Measurements from ENCODE around the gene PDCL2. TPM values are rescaled to one million over a fixed set of nuclear protein-coding genes. Genes with fewer than 3 reads are reported as not detected.
"Not testable (repeated sequence)": the region's sequence is repeated elsewhere in the genome, so short reads cannot be mapped to it uniquely, and the experiment has no call there.

PDCL2 gene, protein sequence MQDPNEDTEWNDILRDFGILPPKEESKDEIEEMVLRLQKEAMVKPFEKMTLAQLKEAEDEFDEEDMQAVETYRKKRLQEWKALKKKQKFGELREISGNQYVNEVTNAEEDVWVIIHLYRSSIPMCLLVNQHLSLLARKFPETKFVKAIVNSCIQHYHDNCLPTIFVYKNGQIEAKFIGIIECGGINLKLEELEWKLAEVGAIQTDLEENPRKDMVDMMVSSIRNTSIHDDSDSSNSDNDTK
- not detected in 2 replicates for total RNA-seq

- Mint-ChIP-seq H3K27me3 (ENCODE audit: low read depth) (peaks cover 4% of the 10 kb centered on the region), H3K4me1 (ENCODE audit: low read depth) (no peaks in the 10 kb centered on the region), H3K27ac (no peak within 1 kb of the TSS), H3K9me3 (no peaks in the 10 kb centered on the region), H3K4me3 (ENCODE audit: low read depth) (no peak within 1 kb of the TSS), H3K36me3 (ENCODE audit: low read depth) (no peaks in the 10 kb centered on the region)
- DNase-seq (ENCODE audit: low spot score): no peak
- intact Hi-C loops (cut with micrococcal nuclease): no loop called here
Measured at GRCh38 chr4:55592014-55592413, at the start of gene PDCL2. PDCL2 (minus strand) TSS chr4:55592245; CDS start chr4:55592109, 136 bp downstream.

DNA sequence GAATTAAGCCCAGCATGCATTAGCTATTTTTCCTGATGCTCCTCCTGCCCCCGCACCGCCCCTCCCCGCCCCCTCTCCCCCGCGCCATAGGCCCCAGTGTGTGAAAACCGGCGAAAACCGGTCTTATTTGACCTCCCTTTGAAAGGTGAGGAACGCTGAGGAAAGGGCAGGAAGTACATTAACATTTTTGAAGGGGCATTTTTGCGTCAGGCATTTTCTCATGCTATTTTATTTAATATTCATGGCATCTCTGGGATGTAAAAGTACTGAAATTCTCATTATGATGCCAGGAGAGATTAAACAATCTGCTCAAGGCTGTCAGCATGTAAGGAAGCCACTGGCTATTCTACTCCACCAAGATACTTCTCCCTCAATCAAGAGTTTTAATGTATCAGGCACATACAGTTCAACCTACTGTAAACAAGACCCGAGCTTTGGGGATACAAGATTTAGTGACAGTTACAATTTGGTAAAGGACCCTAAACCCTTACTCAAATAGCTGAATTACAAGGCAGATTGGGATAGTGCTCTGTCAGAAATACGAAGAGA is 45.3 kb upstream of the PDCL2 start:
- no peak for DNase-seq (ENCODE audit: low spot score)
- Mint-ChIP-seq H3K4me1 (ENCODE audit: low read depth) (peaks cover 12% of the 10 kb centered on the region), H3K36me3 (ENCODE audit: low read depth) (no peaks in the 10 kb centered on the region), H3K4me3 (ENCODE audit: low read depth) (no peak overlapping the region), H3K9me3 (no peaks in the 10 kb centered on the region), H3K27ac (no peak overlapping the region), H3K27me3 (ENCODE audit: low read depth) (peaks cover 51% of the 10 kb centered on the region)
- intact Hi-C loops (cut with micrococcal nuclease): loop anchor here (10.0 kb wide), 1 partner anchor 183 kb away; no protein-coding TSS in a partner anchor

- H3K27me3 Mint-ChIP-seq (ENCODE audit: low read depth): peaks cover 55% of the 10 kb centered on the region
- no peak for DNase-seq (ENCODE audit: low spot score)
- intact Hi-C loops (cut with micrococcal nuclease): loop anchor here (10.0 kb wide), 1 partner anchor 182 kb away; no protein-coding TSS in a partner anchor
- no peaks in the 10 kb centered on the region for H3K36me3 Mint-ChIP-seq (ENCODE audit: low read depth)
- peaks cover 12% of the 10 kb centered on the region for H3K4me1 Mint-ChIP-seq (ENCODE audit: low read depth)
- no peak overlapping the region for H3K27ac Mint-ChIP-seq
- no peaks in the 10 kb centered on the region for H3K9me3 Mint-ChIP-seq
- peak overlapping the region; percentile 9 for H3K4me3 Mint-ChIP-seq (ENCODE audit: low read depth)
Measured at GRCh38 chr4:55636656-55636999, 44.6 kb upstream of the PDCL2 start.

- H3K9me3 Mint-ChIP-seq: no peaks in the 10 kb centered on the region
- peaks cover 61% of the 10 kb centered on the region for H3K27me3 Mint-ChIP-seq (ENCODE audit: low read depth)
- H3K36me3 Mint-ChIP-seq (ENCODE audit: low read depth): no peaks in the 10 kb centered on the region
- DNase-seq (ENCODE audit: low spot score): peak; percentile 9
- H3K4me3 Mint-ChIP-seq (ENCODE audit: low read depth): peak within 1 kb of the TSS; percentile 49
- peaks cover 12% of the 10 kb centered on the region for H3K4me1 Mint-ChIP-seq (ENCODE audit: low read depth)
- no peak within 1 kb of the TSS for H3K27ac Mint-ChIP-seq
- intact Hi-C loops (cut with micrococcal nuclease): loop anchor here (10.0 kb wide), 1 partner anchor 181 kb away; no protein-coding TSS in a partner anchor
Measured at GRCh38 chr4:55635741-55636655, 44.0 kb upstream of the PDCL2 start, which contains the start of gene NMU. NMU (minus strand) TSS chr4:55636298; CDS start chr4:55636192, 106 bp downstream.

GRCh38 chr4:55635282-55635681 is 43.2 kb upstream of the PDCL2 start:
- H3K27me3 Mint-ChIP-seq (ENCODE audit: low read depth): peaks cover 62% of the 10 kb centered on the region

GRCh38 chr4:55634417-55635128 is 42.5 kb upstream of the PDCL2 start:
- H3K9me3 Mint-ChIP-seq: no peaks in the 10 kb centered on the region
- intact Hi-C loops (cut with micrococcal nuclease): loop anchor here (10.0 kb wide), 1 partner anchor 180 kb away; no protein-coding TSS in a partner anchor
- no peak overlapping the region for H3K27ac Mint-ChIP-seq
- H3K4me3 Mint-ChIP-seq (ENCODE audit: low read depth): no peak overlapping the region
- no peaks in the 10 kb centered on the region for H3K36me3 Mint-ChIP-seq (ENCODE audit: low read depth)
- H3K4me1 Mint-ChIP-seq (ENCODE audit: low read depth): peaks cover 12% of the 10 kb centered on the region
- H3K27me3 Mint-ChIP-seq (ENCODE audit: low read depth): peaks cover 62% of the 10 kb centered on the region
- no peak for DNase-seq (ENCODE audit: low spot score)

More at GRCh38 chr4:55635282-55635681, 43.2 kb upstream of the PDCL2 start:
- Mint-ChIP-seq H3K9me3 (no peaks in the 10 kb centered on the region), H3K36me3 (ENCODE audit: low read depth) (no peaks in the 10 kb centered on the region), H3K27ac (no peak overlapping the region), H3K4me1 (ENCODE audit: low read depth) (peaks cover 12% of the 10 kb centered on the region), H3K4me3 (ENCODE audit: low read depth) (peak overlapping the region; percentile 49)
- intact Hi-C loops (cut with micrococcal nuclease): loop anchor here (10.0 kb wide), 1 partner anchor 180 kb away; no protein-coding TSS in a partner anchor
- no peak for DNase-seq (ENCODE audit: low spot score)

DNA sequence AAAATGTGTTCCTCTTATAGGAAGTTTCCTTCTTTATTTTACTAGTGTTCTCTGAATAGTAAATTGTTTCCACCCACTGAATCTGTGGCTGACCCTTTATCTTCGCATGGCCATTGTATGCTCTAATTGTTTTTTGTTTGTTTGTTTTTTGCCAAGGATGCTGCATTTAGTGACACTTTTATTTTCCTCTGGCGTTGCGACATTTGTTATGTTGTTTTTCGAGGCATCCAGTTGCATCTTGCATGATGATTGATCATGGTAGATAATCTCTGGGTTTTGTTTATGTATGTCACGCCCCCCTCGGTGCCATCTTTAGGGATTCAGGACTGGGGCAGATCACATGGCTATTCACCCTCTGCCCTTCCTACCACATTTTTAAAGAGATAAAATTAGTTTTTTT is 41.9 kb upstream of the PDCL2 start:
- intact Hi-C loops (cut with micrococcal nuclease): loop anchor here (10.0 kb wide), 1 partner anchor 179 kb away; no protein-coding TSS in a partner anchor
- H3K36me3 Mint-ChIP-seq (ENCODE audit: low read depth): no peaks in the 10 kb centered on the region
- H3K4me3 Mint-ChIP-seq (ENCODE audit: low read depth): no peak overlapping the region
- H3K9me3 Mint-ChIP-seq: no peaks in the 10 kb centered on the region
- H3K27ac Mint-ChIP-seq: no peak overlapping the region
- H3K4me1 Mint-ChIP-seq (ENCODE audit: low read depth): peaks cover 12% of the 10 kb centered on the region
- peaks cover 59% of the 10 kb centered on the region for H3K27me3 Mint-ChIP-seq (ENCODE audit: low read depth)
- no peak for DNase-seq (ENCODE audit: low spot score)

DNA sequence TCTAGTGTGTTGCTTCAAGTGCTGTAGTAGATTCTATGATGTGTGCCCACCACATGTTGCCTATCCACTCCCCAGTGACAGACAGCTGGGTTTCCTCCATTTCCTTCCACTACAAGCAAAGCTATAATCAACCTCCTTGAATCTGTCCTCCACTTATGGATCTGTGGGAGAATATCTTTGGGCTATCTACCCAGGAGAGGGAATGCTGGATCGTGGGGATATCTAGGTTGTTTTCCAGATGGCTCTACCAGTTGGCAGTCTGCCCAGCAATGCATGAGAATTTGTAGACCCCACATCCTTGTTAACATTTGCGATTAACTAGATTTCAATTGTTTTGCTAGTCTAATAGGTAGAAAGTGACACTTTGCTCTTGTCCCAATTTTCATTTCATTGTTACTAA is 33.8 kb upstream of the PDCL2 start:
- H3K27ac Mint-ChIP-seq: no peak overlapping the region
- no peaks in the 10 kb centered on the region for H3K9me3 Mint-ChIP-seq
- no peaks in the 10 kb centered on the region for H3K36me3 Mint-ChIP-seq (ENCODE audit: low read depth)
- no peak for DNase-seq (ENCODE audit: low spot score)
- no peak overlapping the region for H3K4me3 Mint-ChIP-seq (ENCODE audit: low read depth)
- no peaks in the 10 kb centered on the region for H3K4me1 Mint-ChIP-seq (ENCODE audit: low read depth)
- intact Hi-C loops (cut with micrococcal nuclease): no loop called here
- peaks cover 4% of the 10 kb centered on the region for H3K27me3 Mint-ChIP-seq (ENCODE audit: low read depth)

DNA sequence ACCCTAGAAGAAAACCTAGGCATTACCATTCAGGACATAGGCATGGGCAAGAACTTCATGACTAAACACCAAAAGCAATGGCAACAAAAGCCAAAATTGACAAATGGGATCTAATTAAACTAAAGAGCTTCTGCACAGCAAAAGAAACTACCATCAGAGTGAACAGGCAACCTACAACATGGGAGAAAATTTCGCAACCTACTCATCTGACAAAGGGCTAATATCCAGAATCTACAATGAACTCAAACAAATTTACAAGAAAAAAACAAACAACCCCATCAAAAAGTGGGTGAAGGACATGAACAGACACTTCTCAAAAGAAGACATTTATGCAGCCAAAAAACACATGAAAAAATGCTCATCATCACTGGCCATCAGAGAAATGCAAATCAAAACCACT is 32.0 kb upstream of the PDCL2 start:
- intact Hi-C loops (cut with micrococcal nuclease); H3K4me1 Mint-ChIP-seq (ENCODE audit: low read depth); H3K27me3 Mint-ChIP-seq (ENCODE audit: low read depth); H3K4me3 Mint-ChIP-seq (ENCODE audit: low read depth); H3K36me3 Mint-ChIP-seq (ENCODE audit: low read depth); H3K27ac Mint-ChIP-seq; DNase-seq (ENCODE audit: low spot score); H3K9me3 Mint-ChIP-seq: not testable (repeated sequence)

DNA sequence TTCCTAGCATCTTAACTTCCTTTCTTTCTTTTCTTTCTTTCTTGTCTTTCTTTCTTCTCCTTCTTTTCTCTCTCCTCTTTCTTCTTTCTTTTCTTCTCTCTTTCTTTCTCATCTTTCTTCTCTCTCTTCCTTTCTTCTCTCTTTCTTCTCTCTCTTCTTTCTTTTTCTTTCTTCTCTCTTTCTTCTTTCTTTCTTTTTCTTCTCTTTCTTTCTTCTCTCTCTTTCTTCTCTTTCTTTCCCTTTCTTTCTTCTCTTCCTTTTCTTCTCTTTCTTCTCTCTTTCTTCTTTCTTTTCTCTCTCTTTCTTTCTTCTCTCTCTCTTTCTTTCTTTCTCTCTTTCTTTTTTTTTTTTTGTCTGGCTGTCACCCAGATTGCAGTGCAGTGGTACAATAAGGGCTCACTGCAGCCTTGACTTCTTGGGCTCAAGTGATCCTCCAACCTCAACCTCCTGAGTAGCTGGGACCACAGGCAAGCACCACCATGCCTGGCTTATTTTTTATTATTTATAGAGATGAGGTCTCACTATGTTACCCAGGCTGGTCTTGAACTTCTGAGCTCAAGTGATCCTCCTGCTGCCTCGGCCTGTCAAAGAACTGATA is 26.6 kb upstream of the PDCL2 start:
- intact Hi-C loops (cut with micrococcal nuclease): no loop called here
- Mint-ChIP-seq H3K4me1 (ENCODE audit: low read depth) (peaks cover 6% of the 10 kb centered on the region), H3K27ac (no peak overlapping the region), H3K27me3 (ENCODE audit: low read depth) (no peaks in the 10 kb centered on the region), H3K9me3 (no peaks in the 10 kb centered on the region), H3K4me3 (ENCODE audit: low read depth) (no peak overlapping the region), H3K36me3 (ENCODE audit: low read depth) (no peaks in the 10 kb centered on the region)
- no peak for DNase-seq (ENCODE audit: low spot score)

DNA sequence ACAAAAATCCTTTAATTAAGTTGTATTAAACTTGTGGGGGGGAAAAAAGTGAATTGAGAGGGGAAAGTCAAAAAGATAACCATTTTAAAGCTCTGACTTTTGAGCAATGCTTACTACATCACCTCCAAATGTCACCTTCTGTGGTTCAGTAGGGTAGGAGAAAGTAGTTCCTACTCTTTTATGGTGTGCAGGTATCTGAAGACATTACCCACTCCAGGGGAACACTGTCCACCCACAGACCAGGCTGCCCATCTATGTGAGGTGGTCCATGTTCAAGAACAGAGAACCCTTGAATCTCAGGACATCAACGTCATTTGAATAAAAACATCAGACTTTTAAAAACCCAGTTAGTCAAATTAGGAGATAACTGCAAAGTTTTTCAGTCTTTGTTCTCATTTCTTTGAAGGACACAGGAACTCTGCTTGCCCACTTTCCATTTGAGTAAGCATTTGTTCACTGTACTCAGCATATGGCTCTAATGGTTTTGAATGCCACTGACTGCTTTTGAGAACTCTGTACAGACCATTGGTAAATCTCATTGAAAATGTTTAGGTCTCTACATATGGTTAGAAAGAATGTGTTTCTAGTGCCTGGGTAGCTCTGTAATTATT is 25.6 kb upstream of the PDCL2 start:
- intact Hi-C loops (cut with micrococcal nuclease): no loop called here
- no peak overlapping the region for H3K4me3 Mint-ChIP-seq (ENCODE audit: low read depth)

DNA sequence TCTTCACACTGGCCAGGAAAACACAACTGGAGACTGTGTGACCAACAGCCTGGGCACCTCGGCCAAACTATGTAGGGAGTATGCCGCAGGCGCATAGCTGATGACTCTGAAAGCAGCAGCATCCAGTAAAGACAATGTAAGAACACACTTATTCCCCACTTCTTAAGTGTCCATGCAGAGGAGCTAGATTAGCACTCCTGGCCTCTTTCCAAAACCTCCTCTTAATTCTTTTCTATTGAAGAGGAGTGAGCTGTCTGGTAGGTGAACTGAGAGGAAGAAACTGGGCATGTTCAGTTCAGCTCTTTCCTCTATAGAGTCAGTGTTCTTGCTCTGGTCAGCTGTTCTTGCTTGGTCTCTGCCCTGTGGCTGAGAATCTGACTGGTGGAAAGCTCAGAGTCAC is 23.0 kb upstream of the PDCL2 start:
- Mint-ChIP-seq H3K27me3 (ENCODE audit: low read depth) (no peaks in the 10 kb centered on the region), H3K4me3 (ENCODE audit: low read depth) (no peak overlapping the region), H3K27ac (no peak overlapping the region), H3K36me3 (ENCODE audit: low read depth) (no peaks in the 10 kb centered on the region), H3K9me3 (no peaks in the 10 kb centered on the region), H3K4me1 (ENCODE audit: low read depth) (peaks cover 6% of the 10 kb centered on the region)
- intact Hi-C loops (cut with micrococcal nuclease): no loop called here
- DNase-seq (ENCODE audit: low spot score): no peak

More for the DNA sequence above, 25.6 kb upstream of the PDCL2 start:
- H3K27ac Mint-ChIP-seq: no peak overlapping the region
- peaks cover 6% of the 10 kb centered on the region for H3K4me1 Mint-ChIP-seq (ENCODE audit: low read depth)
- H3K27me3 Mint-ChIP-seq (ENCODE audit: low read depth): no peaks in the 10 kb centered on the region
- no peaks in the 10 kb centered on the region for H3K9me3 Mint-ChIP-seq
- H3K36me3 Mint-ChIP-seq (ENCODE audit: low read depth): no peaks in the 10 kb centered on the region
- DNase-seq (ENCODE audit: low spot score): no peak

Data from activated T-helper 2 cell treated with anti-CD3 and anti-CD28 coated beads, Interferon-gamma antibody, Interleukin-2, Interleukin-4, amounts not matched to agents 10 μg/mL and 5 μg/mL and 100 μg/mL, durations not matched to agents 14 hours and 24 hours and 36 hours (primary cell).